Mesothelial cell of epicardium (in vitro differentiated cells): ENCODE measurements around the gene SGMS1. TPM values are rescaled to one million over a fixed set of nuclear protein-coding genes. Genes with fewer than 3 reads are reported as not detected.

Experiments
- DNase-seq, 2 experiments: peaks; one replicate each; pipeline ENCODE4 v3.0.0; 2021; ENCODE audit warnings: low spot score in 2 of 2; ENCODE audit not compliant: unreplicated experiment in 2 of 2
- H3K27ac Mint-ChIP-seq: 2 replicates; pipeline ENCODE4 v1.8.0; 2021; ENCODE audit warnings: mixed read lengths
- H3K27me3 Mint-ChIP-seq: 2 replicates; pipeline ENCODE4 v1.8.0; 2021; ENCODE audit warnings: low read depth, mixed read lengths
- H3K36me3 Mint-ChIP-seq: 2 replicates; pipeline ENCODE4 v1.8.0; 2021; ENCODE audit warnings: mixed read lengths
- H3K4me1 Mint-ChIP-seq: 2 replicates; pipeline ENCODE4 v1.8.0; 2021; ENCODE audit warnings: mixed read lengths
- H3K4me3 Mint-ChIP-seq: 2 replicates; pipeline ENCODE4 v1.8.0; 2021; ENCODE audit warnings: mild to moderate bottlenecking, moderate library complexity, mixed read lengths
- H3K9me3 Mint-ChIP-seq: 2 replicates; pipeline ENCODE4 v1.8.0; 2021; ENCODE audit warnings: mixed read lengths
- total RNA-seq: library from RNA; stranded (reverse); gene quantifications from 3 replicates; pipeline ENCODE4 v1.2.1, GENCODE V29; 2021
- TF ChIP-seq, protein P1 (sequence below): fragments of 200-600 bp; sonication (generic); IDR thresholded peaks from one replicate; pipeline ENCODE4 v1.5.0; 2021; ENCODE audit warnings: antibody characterized with exemption; ENCODE audit not compliant: unreplicated experiment

The SGMS1 gene
- total RNA-seq, 1 donor from 2014 or later: 14.9 TPM

DNA sequence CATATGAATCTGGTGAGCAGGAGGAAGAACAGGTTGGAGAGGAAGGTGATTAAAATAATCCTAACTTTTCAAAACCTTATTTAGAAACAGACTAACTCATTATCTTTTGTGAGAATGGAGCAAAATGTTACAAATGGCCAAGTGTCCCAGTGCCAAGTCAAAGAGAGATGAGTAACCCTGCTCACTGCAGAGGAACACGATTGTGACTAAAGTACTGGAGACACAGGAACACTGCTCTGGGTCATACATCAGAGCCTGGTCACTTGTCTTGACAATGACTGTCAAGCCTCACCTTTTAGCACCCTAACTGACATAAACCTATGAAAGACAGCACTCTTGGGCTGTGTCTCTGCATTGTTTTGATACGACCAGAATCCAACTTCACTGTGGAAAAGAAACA, 108.8 kb downstream of the SGMS1 start:
- Mint-ChIP-seq H3K4me1 (peaks cover 7% of the 10 kb centered on the region), H3K9me3 (no peaks in the 10 kb centered on the region), H3K36me3 (no peaks in the 10 kb centered on the region), H3K27me3 (no peaks in the 10 kb centered on the region), H3K4me3 (no peak overlapping the region), H3K27ac (no peak overlapping the region)
- TF ChIP-seq, protein P1, sequence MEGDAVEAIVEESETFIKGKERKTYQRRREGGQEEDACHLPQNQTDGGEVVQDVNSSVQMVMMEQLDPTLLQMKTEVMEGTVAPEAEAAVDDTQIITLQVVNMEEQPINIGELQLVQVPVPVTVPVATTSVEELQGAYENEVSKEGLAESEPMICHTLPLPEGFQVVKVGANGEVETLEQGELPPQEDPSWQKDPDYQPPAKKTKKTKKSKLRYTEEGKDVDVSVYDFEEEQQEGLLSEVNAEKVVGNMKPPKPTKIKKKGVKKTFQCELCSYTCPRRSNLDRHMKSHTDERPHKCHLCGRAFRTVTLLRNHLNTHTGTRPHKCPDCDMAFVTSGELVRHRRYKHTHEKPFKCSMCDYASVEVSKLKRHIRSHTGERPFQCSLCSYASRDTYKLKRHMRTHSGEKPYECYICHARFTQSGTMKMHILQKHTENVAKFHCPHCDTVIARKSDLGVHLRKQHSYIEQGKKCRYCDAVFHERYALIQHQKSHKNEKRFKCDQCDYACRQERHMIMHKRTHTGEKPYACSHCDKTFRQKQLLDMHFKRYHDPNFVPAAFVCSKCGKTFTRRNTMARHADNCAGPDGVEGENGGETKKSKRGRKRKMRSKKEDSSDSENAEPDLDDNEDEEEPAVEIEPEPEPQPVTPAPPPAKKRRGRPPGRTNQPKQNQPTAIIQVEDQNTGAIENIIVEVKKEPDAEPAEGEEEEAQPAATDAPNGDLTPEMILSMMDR: no peak
- no peak for DNase-seq

DNA sequence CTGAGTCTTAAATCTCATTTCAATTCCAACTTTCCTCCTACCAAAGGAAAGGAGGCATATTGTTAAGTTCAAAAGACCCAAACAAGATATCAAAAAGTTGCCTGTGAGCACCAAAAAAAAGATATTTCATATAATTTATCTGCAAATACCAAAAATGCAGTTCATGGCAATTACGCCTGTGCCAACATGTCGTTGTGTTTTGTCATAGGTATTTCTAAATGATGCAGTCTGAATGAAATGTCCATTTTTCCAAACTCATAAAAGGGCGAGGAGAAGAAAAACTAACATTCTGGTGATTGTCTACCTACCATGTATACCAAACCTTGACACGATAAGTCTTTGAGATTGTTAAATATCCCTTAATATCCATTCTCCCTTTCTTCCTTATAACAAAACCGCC, 109.8 kb downstream of the SGMS1 start:
- Mint-ChIP-seq H3K9me3 (no peaks in the 10 kb centered on the region), H3K4me1 (peaks cover 10% of the 10 kb centered on the region), H3K36me3 (no peaks in the 10 kb centered on the region), H3K4me3 (no peak overlapping the region), H3K27me3 (no peaks in the 10 kb centered on the region), H3K27ac (no peak overlapping the region)
- TF ChIP-seq, protein P1: no peak
- no peak for DNase-seq

- peaks cover 10% of the 10 kb centered on the region for H3K4me1 Mint-ChIP-seq
- no peak for DNase-seq
- H3K36me3 Mint-ChIP-seq: no peaks in the 10 kb centered on the region
- TF ChIP-seq, protein P1: no peak
- no peak overlapping the region for H3K4me3 Mint-ChIP-seq
- no peaks in the 10 kb centered on the region for H3K9me3 Mint-ChIP-seq
- H3K27ac Mint-ChIP-seq: no peak overlapping the region
- H3K27me3 Mint-ChIP-seq: no peaks in the 10 kb centered on the region
Measured at GRCh38 chr10:50512743-50513416, 110.9 kb downstream of the SGMS1 start.

GRCh38 chr10:50512214-50512595, 111.6 kb downstream of the SGMS1 start:
- TF ChIP-seq, protein P1: no peak
- H3K27me3 Mint-ChIP-seq: no peaks in the 10 kb centered on the region

GRCh38 chr10:50511492-50512213, 112.1 kb downstream of the SGMS1 start:
- no peak overlapping the region for H3K27ac Mint-ChIP-seq
- TF ChIP-seq, protein P1: no peak

More at GRCh38 chr10:50512214-50512595, 111.6 kb downstream of the SGMS1 start:
- Mint-ChIP-seq H3K36me3 (no peaks in the 10 kb centered on the region), H3K9me3 (no peaks in the 10 kb centered on the region), H3K4me3 (no peak overlapping the region), H3K4me1 (peaks cover 10% of the 10 kb centered on the region), H3K27ac (no peak overlapping the region)
- DNase-seq: no peak

More at GRCh38 chr10:50511492-50512213, 112.1 kb downstream of the SGMS1 start:
- H3K9me3 Mint-ChIP-seq: no peaks in the 10 kb centered on the region
- no peak overlapping the region for H3K4me3 Mint-ChIP-seq
- H3K36me3 Mint-ChIP-seq: no peaks in the 10 kb centered on the region
- no peak for DNase-seq
- peaks cover 10% of the 10 kb centered on the region for H3K4me1 Mint-ChIP-seq
- no peaks in the 10 kb centered on the region for H3K27me3 Mint-ChIP-seq
